ENCODE data around the gene SLC16A12. TPM values are rescaled to one million over a fixed set of nuclear protein-coding genes. Genes with fewer than 3 reads are reported as not detected.
A peak's percentile ranks its signal among the peaks of the same experiment; 100 is the strongest.

Gene SLC16A12
- total RNA-seq, 1 experiment from 2014 or later: 0.09 TPM

GRCh38 chr10:89518108-89518507 is 17.3 kb downstream of the SLC16A12 start:
- Mint-ChIP-seq H3K4me3 (ENCODE audit: unreplicated experiment) (no peak overlapping the region), H3K9me3 (ENCODE audit: unreplicated experiment) (no peaks in the 10 kb centered on the region), H3K4me1 (ENCODE audit: insufficient read depth, unreplicated experiment) (peaks cover 14% of the 10 kb centered on the region), H3K27ac (ENCODE audit: low read depth, unreplicated experiment) (no peak overlapping the region), H3K27me3 (ENCODE audit: insufficient read depth, unreplicated experiment) (no peaks in the 10 kb centered on the region), H3K36me3 (ENCODE audit: insufficient read depth, unreplicated experiment) (no peaks in the 10 kb centered on the region)
- no peak for DNase-seq (ENCODE audit: unreplicated experiment)
- no TSS peak for BruUV-seq (replicated peaks)
- ChIA-PET POLR2A (interaction anchor here (0.6 to 1.2 kb wide), 4 partner anchors 10 to 87 kb away, joined by 3 read pairs; no protein-coding TSS in a partner anchor), CTCF (no interaction called here)
- TF ChIP-seq CTCF (IDR thresholded peaks at IDR 0.05; ENCODE audit: unreplicated experiment): no peak
- intact Hi-C loops (cut with micrococcal nuclease): no loop called here

DNA sequence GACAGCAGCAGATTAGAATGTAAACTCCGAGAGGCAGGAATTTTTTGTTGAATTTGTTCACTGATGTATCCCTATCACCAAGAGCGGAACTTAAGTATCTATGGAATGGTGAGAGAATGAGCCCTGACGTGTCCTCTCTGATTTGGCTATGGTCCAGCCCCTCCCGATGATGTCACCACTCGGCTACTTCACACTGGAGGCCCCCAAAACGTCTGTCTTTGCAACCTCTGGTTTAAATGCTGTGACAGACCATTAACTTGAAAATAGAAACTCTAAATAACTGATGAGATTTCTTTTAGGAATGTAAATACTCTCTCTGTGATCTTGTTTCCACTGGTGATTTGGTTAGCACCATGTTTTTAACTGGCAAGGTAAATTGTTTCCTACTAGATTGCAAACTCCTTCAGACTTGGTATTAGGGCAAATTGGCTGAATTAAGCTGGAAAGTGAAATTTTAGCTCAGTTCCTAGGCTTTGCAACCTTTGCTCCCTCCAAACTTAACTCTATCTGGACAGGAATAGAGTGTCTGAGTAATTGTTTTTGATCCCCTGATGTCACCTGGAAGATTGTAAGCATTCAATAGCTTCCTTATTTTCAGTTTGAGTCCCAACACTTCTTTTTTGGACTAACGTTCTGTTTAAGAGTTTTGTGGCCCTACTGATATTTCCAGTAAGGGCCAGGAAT is 19.1 kb downstream of the SLC16A12 start:
- peak; percentile 64 for DNase-seq (ENCODE audit: unreplicated experiment)
- H3K4me1 Mint-ChIP-seq (ENCODE audit: insufficient read depth, unreplicated experiment): peaks cover 14% of the 10 kb centered on the region
- intact Hi-C loops (cut with micrococcal nuclease): no loop called here
- TF ChIP-seq CTCF (IDR thresholded peaks at IDR 0.05; ENCODE audit: unreplicated experiment): no peak
- CTCF ChIA-PET: interaction anchor here (1.6 kb wide), 1 partner anchor 10 kb away, joined by 5 read pairs; no protein-coding TSS in a partner anchor
- BruUV-seq (replicated peaks): no TSS peak
- POLR2A ChIA-PET: interaction anchor here (0.8 to 1.7 kb wide), 6 partner anchors 14 to 118 kb away, joined by 3 to 7 read pairs (median 3); no protein-coding TSS in a partner anchor
- H3K27me3 Mint-ChIP-seq (ENCODE audit: insufficient read depth, unreplicated experiment): no peaks in the 10 kb centered on the region
- no peaks in the 10 kb centered on the region for H3K36me3 Mint-ChIP-seq (ENCODE audit: insufficient read depth, unreplicated experiment)
- H3K27ac Mint-ChIP-seq (ENCODE audit: low read depth, unreplicated experiment): peak overlapping the region; percentile 33
- H3K9me3 Mint-ChIP-seq (ENCODE audit: unreplicated experiment): no peaks in the 10 kb centered on the region
- no peak overlapping the region for H3K4me3 Mint-ChIP-seq (ENCODE audit: unreplicated experiment)

DNA sequence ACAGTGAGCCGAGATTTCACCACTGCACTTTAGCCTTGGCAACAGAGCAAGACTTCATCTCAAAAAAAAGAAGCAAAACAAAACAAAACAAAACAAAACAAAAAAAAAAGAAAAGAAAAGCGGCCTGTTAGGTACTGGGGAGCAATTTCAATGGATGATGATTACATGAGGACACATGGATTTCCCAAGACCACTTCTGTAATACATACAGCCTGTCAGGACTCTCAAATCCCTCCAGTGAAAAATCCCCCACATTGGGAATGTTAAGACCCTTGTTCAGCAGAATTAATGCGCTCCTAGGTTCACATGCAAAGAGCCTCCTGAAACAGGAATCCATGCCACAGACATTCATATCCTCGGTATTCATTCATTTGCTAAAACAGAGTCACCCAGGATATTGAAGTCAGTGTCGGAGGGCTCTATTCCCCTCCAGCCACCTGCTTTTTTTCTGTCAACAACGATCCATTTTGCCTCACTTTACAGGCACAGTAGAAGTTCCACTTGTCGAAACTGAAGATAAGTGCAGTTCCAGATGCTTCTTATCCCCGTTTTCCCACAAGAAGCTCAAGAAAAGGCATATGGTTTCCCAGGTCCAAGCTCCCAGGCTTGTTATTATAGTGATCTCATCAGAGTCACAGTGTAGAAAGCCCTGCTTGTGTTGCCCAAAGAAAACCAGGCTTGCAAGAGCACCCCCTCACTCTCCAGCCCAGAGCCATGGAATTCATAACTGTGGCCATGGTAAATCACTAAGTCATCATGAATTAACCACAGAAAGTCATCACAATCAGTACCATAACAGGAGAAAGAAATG is 20.2 kb downstream of the SLC16A12 start:
- DNase-seq (ENCODE audit: unreplicated experiment): peak; percentile 75
- BruUV-seq (replicated peaks): no TSS peak
- Mint-ChIP-seq H3K27ac (ENCODE audit: low read depth, unreplicated experiment) (peak overlapping the region; percentile 33), H3K4me1 (ENCODE audit: insufficient read depth, unreplicated experiment) (peaks cover 14% of the 10 kb centered on the region), H3K9me3 (ENCODE audit: unreplicated experiment) (peaks cover 6% of the 10 kb centered on the region), H3K27me3 (ENCODE audit: insufficient read depth, unreplicated experiment) (no peaks in the 10 kb centered on the region), H3K4me3 (ENCODE audit: unreplicated experiment) (no peak overlapping the region), H3K36me3 (ENCODE audit: insufficient read depth, unreplicated experiment) (no peaks in the 10 kb centered on the region)
- CTCF ChIA-PET: interaction anchor here (0.6 kb wide), 1 partner anchor 191 kb away, joined by 3 read pairs; no protein-coding TSS in a partner anchor
- POLR2A ChIA-PET: interaction anchor here (0.8 to 1.7 kb wide), 8 partner anchors 11 to 119 kb away, joined by 3 to 4 read pairs (median 3); no protein-coding TSS in a partner anchor
- intact Hi-C loops (cut with micrococcal nuclease): no loop called here
- no peak for TF ChIP-seq CTCF (IDR thresholded peaks at IDR 0.05; ENCODE audit: unreplicated experiment)

DNA sequence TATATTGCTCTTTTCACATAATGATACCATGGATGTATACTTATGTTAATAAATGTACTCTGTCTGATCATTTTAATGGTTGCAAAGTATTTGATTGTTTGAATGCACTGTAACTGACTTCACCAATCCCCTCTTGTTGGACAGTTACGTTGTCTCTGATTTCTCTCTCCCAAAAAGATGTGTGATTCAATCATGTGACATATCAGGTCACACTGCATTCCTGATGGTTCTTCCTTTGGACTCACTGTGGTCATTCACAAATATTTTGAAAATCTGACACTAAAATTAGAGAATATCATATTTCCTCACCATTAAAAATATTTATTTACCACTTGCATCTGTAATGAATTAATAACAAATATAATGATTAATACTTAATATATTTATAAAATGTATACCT is 22.2 kb downstream of the SLC16A12 start:
- POLR2A ChIA-PET: no interaction called here
- Mint-ChIP-seq H3K36me3 (ENCODE audit: insufficient read depth, unreplicated experiment) (no peaks in the 10 kb centered on the region), H3K27me3 (ENCODE audit: insufficient read depth, unreplicated experiment) (no peaks in the 10 kb centered on the region), H3K9me3 (ENCODE audit: unreplicated experiment) (peaks cover 13% of the 10 kb centered on the region), H3K4me1 (ENCODE audit: insufficient read depth, unreplicated experiment) (peaks cover 14% of the 10 kb centered on the region), H3K4me3 (ENCODE audit: unreplicated experiment) (no peak overlapping the region), H3K27ac (ENCODE audit: low read depth, unreplicated experiment) (no peak overlapping the region)
- no peak for TF ChIP-seq CTCF (IDR thresholded peaks at IDR 0.05; ENCODE audit: unreplicated experiment)
- CTCF ChIA-PET: no interaction called here
- intact Hi-C loops (cut with micrococcal nuclease): no loop called here
- BruUV-seq (replicated peaks): no TSS peak
- no peak for DNase-seq (ENCODE audit: unreplicated experiment)

Measured in MCF 10A (cell line).